CD4-positive, alpha-beta T cell treated with Interleukin-15 for 4 hours (primary cell): Measurements from ENCODE around the gene NTN5.
A peak's percentile ranks its signal among the peaks of the same experiment; 100 is the strongest.
"Not testable (repeated sequence)": the region's sequence is repeated elsewhere in the genome, so short reads cannot be mapped to it uniquely, and the experiment has no call there.

Experiments used
- DNase-seq: peaks from one replicate; pipeline ENCODE4 v3.0.0-alpha.2; 2020; ENCODE audit warnings: low spot score

NTN5 gene

GRCh38 chr19:48644355-48644754, 28.5 kb downstream of the NTN5 start:
- no peak for DNase-seq

- no peak for DNase-seq
Observed at GRCh38 chr19:48642862-48643261, 30.0 kb downstream of the NTN5 start.

GRCh38 chr19:48641850-48642249, 31.0 kb downstream of the NTN5 start:
- no peak for DNase-seq

GRCh38 chr19:48639483-48640375, 33.1 kb downstream of the NTN5 start:
- DNase-seq = no peak

GRCh38 chr19:48638831-48639381, 33.9 kb downstream of the NTN5 start:
- no peak for DNase-seq

- peak; percentile 91 for DNase-seq
Observed at GRCh38 chr19:48637948-48638830, 34.6 kb downstream of the NTN5 start.

- DNase-seq = peak; percentile 100
Observed at GRCh38 chr19:48637449-48637947, 35.3 kb downstream of the NTN5 start.

- DNase-seq = no peak
Observed at GRCh38 chr19:48636859-48637448, 35.9 kb downstream of the NTN5 start, which contains the start of gene DBP. DBP (minus strand) TSS chr19:48637379; CDS start chr19:48636994, 385 bp downstream.

- DNase-seq = no peak
Observed at GRCh38 chr19:48635966-48636858, 36.6 kb downstream of the NTN5 start.

GRCh38 chr19:48635263-48635965, 37.4 kb downstream of the NTN5 start:
- DNase-seq = peak; percentile 60

- DNase-seq = peak; percentile 92
Observed at GRCh38 chr19:48634424-48635262, 38.2 kb downstream of the NTN5 start.

GRCh38 chr19:48634036-48634342, 38.8 kb downstream of the NTN5 start:
- DNase-seq = no peak

- no peak for DNase-seq
Observed at GRCh38 chr19:48633148-48634035, 39.4 kb downstream of the NTN5 start.

- no peak for DNase-seq
Observed at GRCh38 chr19:48632692-48633147, 40.1 kb downstream of the NTN5 start.

GRCh38 chr19:48632286-48632685, 40.5 kb downstream of the NTN5 start:
- not testable (repeated sequence) for DNase-seq

- no peak for DNase-seq
Observed at GRCh38 chr19:48631225-48631624, 41.6 kb downstream of the NTN5 start.

GRCh38 chr19:48630296-48631063, 42.3 kb downstream of the NTN5 start:
- no peak for DNase-seq
